Uterus (tissue), 2 donors: ENCODE measurements around the gene CARS1.

ENCODE experiments used
- POLR2A ChIP-seq, 2 donors: fragments of 450-650 bp; IDR thresholded peaks; one replicate each; pipeline ENCODE4 v1.6.1; 2016; ENCODE audit warnings: antibody characterized with exemption in 2 of 2, mild to moderate bottlenecking in 1 of 2, moderate library complexity in 1 of 2
- TF ChIP-seq, protein P1 (sequence below), 4 experiments: fragments of 200-600 bp in 2 of 4; fragments of 450-650 bp in 2 of 4; sonication (generic) in 2 of 4; IDR thresholded peaks; one replicate each; pipeline ENCODE4 v1.5.1; 2016 to 2019; ENCODE audit warnings: antibody characterized with exemption in 4 of 4, mild to moderate bottlenecking in 2 of 4, moderate library complexity in 1 of 4

DNA sequence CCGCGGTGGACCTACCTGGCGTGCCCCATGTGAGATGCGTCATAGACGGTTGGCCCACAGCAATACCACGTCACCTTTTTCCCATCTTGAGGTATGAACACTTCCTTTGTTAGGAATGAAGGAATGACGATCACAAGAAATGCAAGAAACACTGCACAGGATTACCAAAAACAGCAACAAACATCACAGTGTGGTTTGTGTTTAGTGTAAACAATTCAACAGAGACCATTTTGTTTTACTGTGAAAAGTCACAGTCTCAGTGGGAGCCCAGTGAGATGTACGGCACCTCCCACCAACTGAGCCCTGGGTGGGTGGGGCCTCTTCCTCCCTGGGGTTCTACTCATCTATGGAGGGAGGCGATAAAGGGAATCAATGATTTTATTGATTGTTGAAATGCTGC lies 16.3 kb downstream of the CARS1 start:
- TF ChIP-seq, protein P1, sequence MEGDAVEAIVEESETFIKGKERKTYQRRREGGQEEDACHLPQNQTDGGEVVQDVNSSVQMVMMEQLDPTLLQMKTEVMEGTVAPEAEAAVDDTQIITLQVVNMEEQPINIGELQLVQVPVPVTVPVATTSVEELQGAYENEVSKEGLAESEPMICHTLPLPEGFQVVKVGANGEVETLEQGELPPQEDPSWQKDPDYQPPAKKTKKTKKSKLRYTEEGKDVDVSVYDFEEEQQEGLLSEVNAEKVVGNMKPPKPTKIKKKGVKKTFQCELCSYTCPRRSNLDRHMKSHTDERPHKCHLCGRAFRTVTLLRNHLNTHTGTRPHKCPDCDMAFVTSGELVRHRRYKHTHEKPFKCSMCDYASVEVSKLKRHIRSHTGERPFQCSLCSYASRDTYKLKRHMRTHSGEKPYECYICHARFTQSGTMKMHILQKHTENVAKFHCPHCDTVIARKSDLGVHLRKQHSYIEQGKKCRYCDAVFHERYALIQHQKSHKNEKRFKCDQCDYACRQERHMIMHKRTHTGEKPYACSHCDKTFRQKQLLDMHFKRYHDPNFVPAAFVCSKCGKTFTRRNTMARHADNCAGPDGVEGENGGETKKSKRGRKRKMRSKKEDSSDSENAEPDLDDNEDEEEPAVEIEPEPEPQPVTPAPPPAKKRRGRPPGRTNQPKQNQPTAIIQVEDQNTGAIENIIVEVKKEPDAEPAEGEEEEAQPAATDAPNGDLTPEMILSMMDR (IDR thresholded peaks at IDR 0.05) = no peak
- no peak for TF ChIP-seq POLR2A (IDR thresholded peaks at IDR 0.05)
